GM21737 (cell line): ENCODE measurements around the gene KIT.

ENCODE experiments used
- ATAC-seq: cut with Tn5 transposase; IDR thresholded peaks from one replicate; pipeline ENCODE4 v1.9.1; 2021; ENCODE audit warnings: mild to moderate bottlenecking, moderate library complexity; ENCODE audit not compliant: unreplicated experiment

The KIT gene

DNA sequence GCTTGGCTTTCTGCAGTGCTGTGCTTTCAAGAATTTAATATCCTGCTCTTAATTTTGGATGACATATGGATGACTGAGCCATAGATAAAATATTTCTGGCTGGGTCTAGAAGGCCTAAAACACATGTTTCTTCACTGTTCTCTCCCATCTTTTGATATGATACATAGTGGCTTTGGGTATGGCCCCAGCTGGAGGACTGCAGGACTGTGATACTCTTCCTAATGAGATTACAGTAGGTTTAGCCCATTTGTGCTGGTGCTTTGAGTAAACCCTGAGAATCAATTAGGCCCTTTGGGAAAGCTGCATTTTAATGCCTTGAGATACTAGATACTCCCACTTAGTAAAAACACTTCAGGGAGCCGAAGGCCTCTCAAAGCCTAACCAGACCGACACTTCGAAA lies 38.0 kb downstream of the KIT start:
- no peak for ATAC-seq

DNA sequence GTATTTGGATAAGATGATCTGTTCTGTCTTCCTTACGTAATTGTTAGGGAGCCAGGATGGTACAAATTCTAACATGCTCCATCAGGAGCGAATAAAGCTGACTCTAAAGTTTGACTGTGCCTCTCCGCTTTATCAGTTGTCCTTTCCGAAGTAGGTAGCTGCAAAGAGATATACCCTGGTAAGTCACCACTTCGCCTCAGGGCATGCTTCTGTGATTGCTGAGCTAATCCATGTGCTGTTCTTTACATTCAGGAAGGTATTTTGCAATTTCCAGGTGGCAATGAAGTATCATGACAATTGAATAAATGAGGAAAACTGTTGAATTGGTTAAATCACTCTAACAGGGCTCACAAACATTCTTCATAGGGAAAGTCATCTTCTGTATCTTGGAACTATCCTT lies 38.9 kb downstream of the KIT start:
- no peak for ATAC-seq

DNA sequence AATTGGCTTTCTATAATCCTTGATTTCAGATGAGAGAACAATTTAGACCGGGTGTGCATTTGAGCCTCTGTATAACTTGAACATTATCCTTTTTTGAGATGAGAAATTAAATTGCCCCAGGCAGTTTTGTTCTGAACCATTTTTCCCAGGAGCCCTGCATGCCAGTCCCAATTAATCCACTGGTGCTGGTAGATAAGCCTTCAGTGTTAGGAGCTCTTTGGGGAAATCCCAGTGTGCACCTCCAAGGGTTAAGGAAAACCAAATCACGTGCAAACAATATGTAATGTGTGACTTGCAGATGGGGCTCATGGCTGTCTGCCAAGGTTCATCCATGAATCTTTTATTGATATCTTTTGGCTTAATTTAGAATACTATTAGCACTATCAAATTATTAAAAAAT lies 43.2 kb downstream of the KIT start:
- ATAC-seq, result no peak

DNA sequence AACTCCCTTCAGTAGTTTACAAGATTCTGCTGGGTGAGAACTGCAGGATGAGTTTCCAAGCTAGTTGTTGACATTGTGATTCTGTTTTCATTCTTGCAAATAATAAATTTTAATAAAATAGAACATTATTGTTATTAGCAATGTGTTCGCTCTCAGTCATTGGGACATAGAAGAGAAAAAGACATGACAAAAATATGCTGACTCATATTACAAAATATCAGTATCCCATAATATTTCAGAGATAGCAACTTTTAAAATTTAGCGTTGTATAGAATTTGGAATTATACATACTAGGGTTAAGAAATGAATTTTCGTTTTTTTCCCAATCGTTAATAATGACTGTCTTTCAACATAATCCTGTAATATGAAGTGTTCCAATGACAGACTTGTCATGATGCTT lies 45.4 kb downstream of the KIT start:
- ATAC-seq, result no peak

DNA sequence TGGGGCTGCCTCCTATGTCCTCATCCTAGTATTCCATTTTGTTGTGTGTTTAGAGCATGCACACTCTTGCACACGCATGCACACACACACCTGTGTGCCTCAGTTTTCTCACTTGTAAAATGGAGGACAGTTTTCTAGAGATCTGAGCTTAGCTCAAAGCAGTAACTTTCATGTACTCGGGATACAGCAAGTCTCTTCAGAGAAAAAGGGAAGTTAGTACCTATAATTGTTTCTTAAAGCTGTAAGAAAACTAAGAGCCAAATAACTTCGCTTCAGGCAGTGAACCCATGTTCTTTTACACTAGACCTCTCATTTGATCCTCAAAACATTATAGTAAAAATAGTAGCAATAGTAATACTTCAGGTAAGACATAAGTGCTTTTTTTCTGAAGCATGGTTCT lies 49.6 kb downstream of the KIT start:
- ATAC-seq, result no peak

DNA sequence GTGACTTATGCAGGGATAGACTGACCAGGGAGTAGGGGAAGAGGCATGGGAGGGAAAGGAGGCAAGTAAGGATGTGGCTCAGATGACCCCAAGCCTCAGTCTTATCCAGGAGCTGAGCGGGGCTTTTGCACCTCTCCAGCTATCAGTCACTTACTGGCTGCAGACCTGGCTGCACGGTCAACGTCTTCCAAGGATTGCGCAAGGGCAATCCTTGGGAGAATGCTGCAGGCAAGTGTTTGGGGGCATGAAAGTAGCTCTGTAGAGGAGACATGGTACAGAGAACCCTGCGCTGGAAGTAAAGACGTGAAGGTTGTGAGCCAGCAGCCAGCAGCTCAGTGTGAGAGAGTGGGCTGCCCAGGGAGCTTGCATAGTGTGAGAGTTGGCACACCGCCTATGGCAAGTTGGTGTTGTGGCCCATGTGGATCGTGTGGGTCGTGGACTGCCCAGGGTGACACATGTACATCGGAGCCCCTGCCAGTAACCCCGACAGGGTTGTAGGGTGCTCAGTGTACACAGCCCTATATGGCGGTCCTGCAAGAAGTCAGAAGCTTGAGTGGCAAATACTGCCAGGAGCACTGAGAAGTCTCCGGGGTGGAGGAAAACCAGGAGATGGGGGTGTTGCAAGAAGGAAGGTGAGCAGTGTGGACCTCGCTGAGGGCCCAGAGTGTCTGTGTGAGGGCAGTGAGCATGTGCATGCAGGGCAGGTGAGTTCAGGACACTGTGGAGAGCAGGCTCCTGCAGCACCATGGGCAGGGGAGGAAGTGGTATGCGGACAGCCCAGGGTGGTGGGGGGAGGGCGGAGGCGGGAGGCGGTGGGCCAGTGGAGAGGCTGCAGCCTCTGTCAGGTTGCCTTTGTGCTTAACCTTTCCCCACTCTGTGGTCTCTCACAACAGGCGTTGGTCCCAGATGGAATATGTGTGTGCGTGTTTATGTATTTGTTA lies 50.9 kb downstream of the KIT start:
- ATAC-seq, result no peak

DNA sequence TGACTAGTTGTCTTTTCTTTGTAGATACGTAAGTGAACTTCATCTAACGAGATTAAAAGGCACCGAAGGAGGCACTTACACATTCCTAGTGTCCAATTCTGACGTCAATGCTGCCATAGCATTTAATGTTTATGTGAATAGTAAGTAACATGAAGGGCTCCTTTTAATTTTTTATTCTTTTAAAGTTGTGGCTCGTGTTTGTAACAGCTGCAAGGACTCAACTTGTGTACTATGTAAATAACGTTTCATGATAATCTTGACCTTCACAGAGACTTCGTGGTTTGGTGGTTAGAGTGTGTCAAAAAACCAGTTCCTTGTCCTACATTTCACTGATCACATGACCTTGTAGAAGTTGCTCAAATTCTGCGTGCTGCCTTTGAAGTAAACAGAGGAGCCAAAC lies 51.6 kb downstream of the KIT start:
- ATAC-seq, result no peak

DNA sequence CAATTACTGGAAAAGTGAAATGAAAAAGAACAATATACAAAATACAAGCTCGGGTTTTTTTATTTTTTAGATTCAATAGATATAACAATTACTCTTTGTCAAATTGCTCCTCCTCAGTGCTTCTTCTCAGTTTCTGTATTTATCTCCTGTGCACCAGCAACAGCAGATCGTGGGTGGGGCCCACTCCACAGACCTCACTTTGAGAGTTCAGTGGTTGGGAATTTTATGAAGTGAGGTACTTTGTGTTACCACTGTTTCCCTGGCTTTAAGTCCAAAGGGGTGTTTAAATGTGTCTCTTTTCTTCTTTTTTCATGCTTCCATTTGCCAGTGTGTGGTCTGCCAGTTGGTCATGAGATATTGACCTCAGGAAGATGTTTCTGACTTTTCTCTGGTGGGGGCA lies 54.4 kb downstream of the KIT start:
- ATAC-seq, result no peak

DNA sequence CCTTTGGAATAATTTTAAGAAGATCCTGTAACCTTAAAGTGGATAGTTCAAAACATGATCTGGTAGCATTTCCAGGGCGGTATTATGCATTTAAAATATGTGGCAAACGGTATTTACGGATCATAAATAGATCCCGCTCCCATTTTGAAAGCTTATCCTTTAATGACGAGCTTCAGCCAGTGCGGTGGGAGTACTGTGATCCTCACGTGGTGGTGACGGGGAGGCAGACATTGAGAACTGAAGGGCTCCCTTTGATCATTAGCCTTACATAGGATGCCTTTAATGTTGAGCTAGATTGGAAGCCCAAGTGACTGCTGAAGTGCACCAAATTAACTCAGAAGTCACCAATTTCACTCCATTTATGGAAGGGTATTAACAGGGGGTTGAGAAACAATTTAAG lies 56.9 kb downstream of the KIT start:
- no peak for ATAC-seq

DNA sequence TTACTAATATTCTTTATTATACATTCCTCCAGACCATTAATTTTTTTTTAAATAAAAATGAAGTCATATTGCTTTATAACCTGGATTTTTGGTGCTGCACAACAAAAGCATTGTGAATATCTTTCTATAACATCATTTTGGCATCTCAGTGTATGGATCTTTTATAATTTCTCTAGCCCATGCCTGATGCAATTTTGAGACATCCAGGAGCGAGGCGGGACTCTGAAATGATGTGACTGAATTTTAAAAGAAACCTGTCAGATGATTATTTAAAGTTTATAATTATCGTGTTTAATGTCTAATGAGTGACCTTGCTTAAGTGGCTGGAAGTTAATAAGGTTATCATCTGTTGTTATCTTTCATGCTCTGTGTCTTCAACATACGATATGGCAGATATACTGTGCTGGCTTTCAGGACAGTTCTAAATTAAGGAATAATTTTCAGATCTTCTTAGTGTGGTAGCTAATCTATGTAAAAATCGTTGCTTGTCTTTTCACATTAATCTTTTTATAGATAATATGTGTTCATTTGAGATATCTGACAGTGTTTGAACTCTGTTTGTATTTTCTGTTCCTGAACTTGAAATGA lies 58.8 kb downstream of the KIT start:
- no peak for ATAC-seq

DNA sequence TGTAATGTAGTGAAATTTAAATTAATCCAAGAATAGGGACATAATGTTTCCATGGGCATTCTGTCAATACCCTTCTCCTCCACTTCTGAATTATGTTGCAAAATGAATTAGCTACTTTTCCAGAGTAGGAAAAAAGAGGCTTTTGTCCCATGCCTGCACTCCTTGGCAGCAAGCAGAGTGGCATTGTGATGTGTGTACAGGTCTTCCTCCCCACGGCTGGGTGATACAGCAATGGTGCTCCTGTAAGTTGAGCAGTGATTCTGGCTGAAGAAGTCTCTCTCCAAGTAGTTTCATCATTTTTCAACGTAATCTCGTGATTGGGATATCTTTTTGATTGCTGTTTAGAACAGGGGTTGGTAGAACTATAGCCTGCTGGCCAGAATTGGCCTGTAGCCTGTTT lies 59.9 kb downstream of the KIT start:
- ATAC-seq, result no peak

DNA sequence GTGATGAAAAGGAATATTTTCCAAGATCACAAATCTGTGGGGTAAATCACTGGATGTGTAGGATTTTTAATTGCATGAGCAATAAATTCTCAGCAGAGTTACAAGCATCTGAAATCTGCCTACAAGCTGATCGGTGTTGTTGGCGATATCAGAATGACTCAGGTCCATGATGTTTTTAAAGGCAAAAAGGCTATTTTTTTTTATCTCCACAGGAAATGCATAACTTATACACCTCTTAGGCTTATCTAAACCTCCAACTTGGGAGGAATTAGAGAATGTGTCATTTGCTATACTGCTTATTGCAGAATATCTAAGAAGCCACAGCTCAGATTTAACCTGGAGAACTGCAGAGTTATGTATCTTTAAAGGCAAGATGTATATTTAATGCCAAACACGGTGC lies 61.6 kb downstream of the KIT start:
- no peak for ATAC-seq

DNA sequence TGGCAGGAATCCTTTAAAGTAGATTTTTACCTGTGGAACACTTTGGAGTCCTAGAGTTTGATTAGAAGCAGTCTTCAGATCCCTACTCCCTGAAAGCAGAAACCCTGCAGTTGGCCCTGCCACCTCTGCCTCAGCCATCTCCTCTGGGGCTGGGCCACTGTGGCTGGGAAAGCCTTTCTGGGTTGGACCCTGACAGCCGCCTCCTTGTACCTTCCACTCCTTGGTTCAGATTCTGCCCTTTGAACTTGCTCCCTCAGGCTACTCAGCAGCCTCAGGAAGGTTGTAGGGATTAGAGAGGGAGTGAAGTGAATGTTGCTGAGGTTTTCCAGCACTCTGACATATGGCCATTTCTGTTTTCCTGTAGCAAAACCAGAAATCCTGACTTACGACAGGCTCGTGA lies 65.5 kb downstream of the KIT start:
- ATAC-seq, result no peak

DNA sequence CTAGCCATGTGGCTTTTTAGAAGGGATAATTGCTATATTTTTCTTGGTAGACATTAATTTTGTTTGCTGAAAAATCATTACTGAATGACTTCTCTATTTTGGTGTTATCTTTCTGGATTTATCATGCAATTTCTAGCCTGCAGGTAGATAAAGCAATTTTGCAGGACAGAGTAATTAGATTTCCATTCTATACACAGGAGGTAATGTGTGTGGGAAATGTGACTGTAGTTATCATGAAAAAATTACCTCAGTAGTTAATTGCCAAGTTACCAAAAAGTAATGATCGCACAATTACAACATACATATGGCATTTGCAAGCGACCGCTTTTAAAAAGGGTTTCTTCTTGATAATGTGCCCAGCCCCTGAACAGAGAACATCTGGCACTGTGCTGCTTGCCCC lies 66.1 kb downstream of the KIT start:
- no peak for ATAC-seq

DNA sequence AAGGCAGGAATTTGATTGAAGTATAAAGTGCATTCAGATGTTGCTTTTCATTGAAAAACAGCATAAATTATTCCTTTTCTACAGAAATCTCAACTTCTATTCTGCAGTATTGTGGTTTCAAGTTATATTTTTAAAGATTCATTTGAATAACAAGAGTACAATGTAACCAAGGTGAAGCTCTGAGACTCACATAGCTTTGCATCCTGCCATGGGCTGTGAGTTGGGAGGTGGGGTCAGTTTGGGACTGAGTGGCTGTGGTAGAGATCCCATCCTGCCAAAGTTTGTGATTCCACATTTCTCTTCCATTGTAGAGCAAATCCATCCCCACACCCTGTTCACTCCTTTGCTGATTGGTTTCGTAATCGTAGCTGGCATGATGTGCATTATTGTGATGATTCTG lies 69.2 kb downstream of the KIT start:
- ATAC-seq, result no peak

DNA sequence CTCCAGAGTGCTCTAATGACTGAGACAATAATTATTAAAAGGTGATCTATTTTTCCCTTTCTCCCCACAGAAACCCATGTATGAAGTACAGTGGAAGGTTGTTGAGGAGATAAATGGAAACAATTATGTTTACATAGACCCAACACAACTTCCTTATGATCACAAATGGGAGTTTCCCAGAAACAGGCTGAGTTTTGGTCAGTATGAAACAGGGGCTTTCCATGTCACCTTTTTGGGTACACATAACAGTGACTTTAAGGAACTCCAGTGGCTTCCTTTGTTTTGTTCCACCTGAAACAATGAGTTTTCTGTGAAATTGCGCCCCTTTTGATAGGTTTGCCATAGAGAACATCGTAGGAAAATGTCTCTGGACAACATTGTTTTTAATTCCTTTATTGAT lies 69.6 kb downstream of the KIT start:
- ATAC-seq, result no peak

DNA sequence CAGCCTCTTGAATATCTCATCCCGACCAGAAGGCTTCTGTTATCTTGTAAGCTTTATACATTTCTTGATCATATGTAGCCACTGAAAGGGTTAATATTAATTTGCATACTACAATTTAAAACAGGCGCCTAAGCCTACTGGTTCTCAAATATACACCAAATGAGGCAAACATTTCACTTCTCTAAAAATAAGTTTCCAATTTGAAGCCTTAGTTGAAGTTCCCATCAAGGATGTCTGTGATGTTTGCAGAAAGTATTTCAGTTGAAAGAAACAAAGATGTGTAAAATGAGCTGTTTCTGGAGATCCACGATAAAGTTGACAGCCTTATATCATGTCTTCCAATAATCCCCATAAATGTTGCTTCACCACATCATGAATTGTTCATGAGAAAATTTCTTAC lies 70.6 kb downstream of the KIT start:
- no peak for ATAC-seq

DNA sequence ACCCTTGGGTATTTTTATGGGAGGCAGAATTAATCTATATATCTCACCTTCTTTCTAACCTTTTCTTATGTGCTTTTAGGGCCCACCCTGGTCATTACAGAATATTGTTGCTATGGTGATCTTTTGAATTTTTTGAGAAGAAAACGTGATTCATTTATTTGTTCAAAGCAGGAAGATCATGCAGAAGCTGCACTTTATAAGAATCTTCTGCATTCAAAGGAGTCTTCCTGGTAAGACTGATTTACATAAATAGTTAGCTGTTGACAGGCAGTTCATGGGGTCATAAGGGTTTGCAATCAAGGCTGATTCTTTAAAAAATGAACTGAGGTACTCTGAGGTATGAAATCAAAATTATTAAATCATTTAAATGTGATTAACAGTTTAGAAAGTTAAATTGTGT lies 71.5 kb downstream of the KIT start:
- no peak for ATAC-seq

DNA sequence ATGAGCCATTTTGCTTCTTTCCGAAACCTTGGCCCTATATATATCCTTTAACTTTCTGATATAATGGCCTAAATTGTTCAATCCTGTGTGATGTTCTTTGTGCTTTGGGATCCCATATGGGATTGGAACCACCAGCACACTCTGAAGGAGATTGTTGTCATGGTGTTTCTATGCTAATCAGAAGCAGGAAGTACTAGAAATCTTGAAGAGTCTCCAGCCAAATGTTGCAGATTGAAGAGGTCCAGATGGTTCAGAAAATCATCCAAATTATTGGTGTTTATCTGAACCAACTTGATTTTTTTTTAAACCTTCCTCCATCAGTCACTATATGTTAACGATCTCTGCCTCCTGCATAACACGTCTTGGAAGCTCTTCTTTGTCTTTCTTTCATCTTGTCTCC lies 72.8 kb downstream of the KIT start:
- no peak for ATAC-seq

DNA sequence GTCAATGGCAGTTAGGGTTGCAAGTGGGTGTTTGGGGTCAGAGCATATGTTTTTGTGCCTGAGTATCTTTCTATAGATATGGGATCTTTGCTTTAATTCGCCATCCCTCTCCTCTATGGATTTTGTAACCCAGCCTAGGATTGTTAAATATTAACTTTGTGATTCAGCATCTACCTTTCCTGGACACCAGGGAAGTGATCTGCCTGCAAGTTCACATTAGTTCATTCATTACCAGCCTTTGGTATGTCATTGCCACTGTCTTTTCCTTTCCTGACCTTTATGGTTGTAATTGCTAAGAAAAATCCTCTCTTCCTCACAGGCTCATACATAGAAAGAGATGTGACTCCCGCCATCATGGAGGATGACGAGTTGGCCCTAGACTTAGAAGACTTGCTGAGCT lies 73.8 kb downstream of the KIT start:
- ATAC-seq, result no peak

DNA sequence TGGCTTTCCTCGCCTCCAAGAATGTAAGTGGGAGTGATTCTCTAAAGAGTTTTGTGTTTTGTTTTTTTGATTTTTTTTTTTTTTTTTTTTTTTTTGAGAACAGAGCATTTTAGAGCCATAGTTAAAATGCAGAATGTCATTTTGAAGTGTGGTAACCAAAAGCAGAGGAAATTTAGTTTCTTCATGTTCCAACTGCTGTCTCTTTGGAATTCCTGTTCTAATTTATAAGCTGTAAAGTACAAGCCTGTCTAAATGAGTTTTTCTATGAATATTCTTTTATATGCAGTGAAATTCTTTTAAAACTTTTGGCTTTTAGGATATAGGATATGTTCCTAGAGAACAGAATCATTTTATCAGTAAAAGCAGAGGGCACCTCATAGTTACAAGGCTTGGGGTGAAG lies 74.2 kb downstream of the KIT start:
- ATAC-seq, result no peak

DNA sequence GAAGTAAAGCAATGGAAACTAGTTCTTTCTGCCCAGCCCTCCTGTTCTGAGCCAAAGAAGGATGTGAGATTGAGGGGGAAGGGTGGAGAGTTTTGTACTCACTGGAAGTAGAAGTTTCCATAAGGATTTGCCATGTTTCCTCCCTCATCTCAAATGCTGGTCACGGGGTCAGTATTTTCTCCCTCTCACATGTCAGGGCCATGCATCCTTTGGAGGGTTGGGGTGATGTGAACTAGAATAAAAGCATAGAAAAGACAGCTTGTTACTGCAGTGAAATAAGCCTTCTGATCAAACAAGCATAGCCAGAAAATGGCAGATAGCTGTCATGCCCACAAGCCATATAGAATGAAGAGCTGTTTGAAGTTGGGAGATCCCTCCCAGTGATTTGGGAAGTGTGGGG lies 79.7 kb downstream of the KIT start:
- ATAC-seq, result no peak

DNA sequence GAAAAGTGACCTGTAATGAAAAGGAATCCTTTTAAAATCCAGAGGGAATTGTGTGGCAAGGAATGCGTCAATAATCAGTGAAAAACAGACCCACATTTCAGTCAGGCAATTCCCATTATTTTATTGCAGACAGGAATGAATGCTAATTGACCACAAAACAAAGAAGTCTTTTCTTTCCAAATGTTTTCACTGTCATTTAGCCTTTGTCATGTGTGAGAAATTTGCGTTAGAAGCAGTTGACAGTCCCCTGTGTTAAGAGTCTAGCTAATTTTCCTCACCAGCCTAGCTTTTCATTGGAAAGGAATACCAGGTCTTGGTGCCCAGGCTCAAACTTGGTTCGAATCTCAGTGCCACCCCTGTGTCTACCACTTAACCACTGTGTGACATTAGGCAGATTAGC lies 83.4 kb downstream of the KIT start:
- ATAC-seq, result no peak
